Trophoblast cell (in vitro differentiated cells and primary cell): ENCODE data around the gene SHKBP1.
"Not testable (repeated sequence)": the region's sequence is repeated elsewhere in the genome, so short reads cannot be mapped to it uniquely, and the experiment has no call there.

Source experiments
- DNase-seq, 2 donors: peaks; one replicate each; pipeline ENCODE4 v3.0.0-alpha.2; 2016
- H2AFZ ChIP-seq: 2 replicates; pipeline ENCODE4 v1.6.1; 2013; ENCODE audit warnings: low read length, moderate library complexity, mild to moderate bottlenecking; ENCODE audit not compliant: insufficient read depth, poor library complexity
- H2AK5ac ChIP-seq: 2 replicates; pipeline ENCODE4 v1.6.1; 2013; ENCODE audit warnings: mild to moderate bottlenecking, low read length
- H2BK120ac ChIP-seq: 2 replicates; pipeline ENCODE4 v1.6.1; 2013; ENCODE audit warnings: low read length, mild to moderate bottlenecking, moderate library complexity; ENCODE audit not compliant: insufficient read depth, poor library complexity
- H2BK12ac ChIP-seq: 2 replicates; pipeline ENCODE4 v1.6.1; 2013; ENCODE audit warnings: mild to moderate bottlenecking, low read length, moderate library complexity
- H2BK5ac ChIP-seq: 2 replicates; pipeline ENCODE4 v1.6.1; 2013; ENCODE audit warnings: low read length, low read depth, moderate library complexity, mild to moderate bottlenecking; ENCODE audit not compliant: poor library complexity
- H3K14ac ChIP-seq: 2 replicates; pipeline ENCODE4 v1.6.1; 2013; ENCODE audit warnings: mild to moderate bottlenecking, low read length
- H3K18ac ChIP-seq: 2 replicates; pipeline ENCODE4 v1.6.1; 2013; ENCODE audit warnings: mild to moderate bottlenecking, low read length
- H3K23ac ChIP-seq: 2 replicates; pipeline ENCODE4 v1.6.1; 2013; ENCODE audit warnings: low read length
- H3K27ac ChIP-seq: 2 replicates; pipeline ENCODE4 v1.5.1; 2013; ENCODE audit warnings: low read depth, mild to moderate bottlenecking, inconsistent platforms, low read length, moderate library complexity
- H3K27me3 ChIP-seq: 2 replicates; pipeline ENCODE4 v1.6.1; 2013; ENCODE audit warnings: inconsistent platforms, mild to moderate bottlenecking, low read length, moderate library complexity; ENCODE audit not compliant: insufficient read depth
- H3K36me3 ChIP-seq, 2 experiments: 1 replicate in 1 of 2; 2 replicates in 1 of 2; pipeline ENCODE4 v1.6.1; 2013; ENCODE audit warnings: low read length in 2 of 2, mild to moderate bottlenecking in 2 of 2, moderate library complexity in 1 of 2; ENCODE audit not compliant: insufficient read depth in 2 of 2, control insufficient read depth in 1 of 2
- H3K4ac ChIP-seq: 2 replicates; pipeline ENCODE4 v1.6.1; 2013; ENCODE audit warnings: low read depth, mild to moderate bottlenecking, low read length, moderate library complexity
- H3K4me1 ChIP-seq, 2 experiments: 1 replicate in 1 of 2; 2 replicates in 1 of 2; pipeline ENCODE4 v1.6.1; 2013; ENCODE audit warnings: low read length in 2 of 2, mild to moderate bottlenecking in 2 of 2, moderate library complexity in 1 of 2; ENCODE audit not compliant: insufficient read depth in 2 of 2, control insufficient read depth in 1 of 2
- H3K4me2 ChIP-seq: 2 replicates; pipeline ENCODE4 v1.6.1; 2013; ENCODE audit warnings: inconsistent platforms, mild to moderate bottlenecking, low read length, moderate library complexity
- H3K4me3 ChIP-seq: 2 replicates; pipeline ENCODE4 v1.5.1; 2013; ENCODE audit warnings: mild to moderate bottlenecking, low read depth, low read length, inconsistent platforms
- H3K79me1 ChIP-seq: one replicate; pipeline ENCODE4 v1.6.1; 2013; ENCODE audit warnings: low read length
- H3K79me2 ChIP-seq: 2 replicates; pipeline ENCODE4 v1.6.1; 2013; ENCODE audit warnings: low read length, mild to moderate bottlenecking; ENCODE audit not compliant: control insufficient read depth, insufficient read depth, poor library complexity
- H3K9ac ChIP-seq: 2 replicates; pipeline ENCODE4 v1.6.1; 2013; ENCODE audit warnings: mild to moderate bottlenecking, low read length
- H3K9me3 ChIP-seq: 2 replicates; pipeline ENCODE4 v1.6.1; 2013; ENCODE audit warnings: low read depth, mild to moderate bottlenecking, control low read depth, inconsistent platforms, low read length; ENCODE audit not compliant: insufficient read depth
- H4K12ac ChIP-seq: 2 replicates; pipeline ENCODE4 v1.6.1; 2013; ENCODE audit warnings: low read depth, mild to moderate bottlenecking, low read length, moderate library complexity
- H4K8ac ChIP-seq: 2 replicates; pipeline ENCODE4 v1.6.1; 2013; ENCODE audit warnings: low read depth, mild to moderate bottlenecking, low read length, moderate library complexity
- H4K91ac ChIP-seq: one replicate; pipeline ENCODE4 v1.6.1; 2013; ENCODE audit warnings: low read depth, mild to moderate bottlenecking, low read length, moderate library complexity
- WGBS: extraction: QIAGEN DNeasy Blood & Tissue Kit; methylation state at CpG from one replicate; pipeline ENCODE4 v1.1.7; 2013; ENCODE audit warnings: missing lambda C conversion rate; ENCODE audit not compliant: insufficient read length, insufficient coverage; ENCODE audit errors: extremely low coverage; 5-methylcytosine and 5-hydroxymethylcytosine counted together

Gene SHKBP1

DNA sequence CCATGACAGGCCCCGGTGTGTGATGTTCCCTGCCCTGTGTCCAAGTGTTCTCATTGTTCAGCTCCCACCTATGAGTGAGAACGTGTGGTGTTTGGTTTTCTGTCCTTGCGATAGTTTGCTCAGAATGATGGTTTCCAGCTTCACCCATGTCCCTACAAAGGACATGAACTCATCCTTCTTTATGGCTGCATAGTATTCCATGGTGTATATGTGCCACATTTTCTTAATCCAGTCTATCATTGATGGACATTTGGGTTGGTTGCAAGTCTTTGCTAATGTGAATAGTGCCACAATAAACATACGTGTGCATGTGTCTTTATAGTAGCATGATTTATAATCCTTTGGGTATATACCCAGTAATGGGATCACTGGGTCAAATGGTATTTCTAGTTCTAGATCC is 29.5 kb upstream of the SHKBP1 start:
- not testable (repeated sequence) for H3K9me3 ChIP-seq, H3K4me2 ChIP-seq, H4K8ac ChIP-seq, H3K9ac ChIP-seq, H2BK12ac ChIP-seq, H3K4me3 ChIP-seq, H2BK120ac ChIP-seq, H3K14ac ChIP-seq, H3K27me3 ChIP-seq, DNase-seq, H2AFZ ChIP-seq, H2BK5ac ChIP-seq, H2AK5ac ChIP-seq, H3K4me1 ChIP-seq, H3K27ac ChIP-seq, H3K36me3 ChIP-seq, H3K4ac ChIP-seq, H3K18ac ChIP-seq, H3K79me2 ChIP-seq, H3K79me1 ChIP-seq, H4K91ac ChIP-seq, H3K23ac ChIP-seq, H4K12ac ChIP-seq
- WGBS, result no CpG with 5 or more reads among the region's 4 CpGs

DNA sequence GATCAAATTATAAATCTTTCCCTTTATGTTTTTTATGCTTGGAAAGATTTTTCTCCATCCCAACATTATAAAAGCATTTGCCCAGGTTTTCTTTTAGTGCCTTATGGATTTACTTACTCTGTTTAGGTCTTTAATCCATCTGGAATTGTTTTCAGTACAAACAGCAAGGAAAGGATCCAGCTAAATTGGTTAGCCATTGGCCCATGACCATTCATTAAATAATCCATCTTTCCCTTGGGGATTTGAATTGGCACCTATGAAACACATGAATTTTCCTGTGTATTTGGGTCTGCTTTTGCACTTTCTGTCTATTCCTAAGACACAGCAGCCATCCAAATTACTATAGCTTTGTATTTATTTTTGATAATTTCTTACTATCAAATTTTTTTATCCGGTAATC is 28.8 kb upstream of the SHKBP1 start:
- no CpG with 5 or more reads among the region's 1 CpG for WGBS
- Histone ChIP-seq H3K23ac (no peak overlapping the region), H4K8ac (no peak overlapping the region), H3K14ac (no peak overlapping the region), H3K4me1 (peaks cover 0 to 2% of the 10 kb centered on the region in 2 experiments), H4K12ac (no peak overlapping the region), H3K36me3 (no peaks in the 10 kb centered on the region), H2AK5ac (no peak overlapping the region), H2BK12ac (no peak overlapping the region), H3K4me3 (no peak overlapping the region), H3K9me3 (no peaks in the 10 kb centered on the region), H2BK5ac (no peak overlapping the region), H2AFZ (no peak overlapping the region), H2BK120ac (no peak overlapping the region), H3K27ac (no peak overlapping the region), H3K18ac (no peak overlapping the region), H3K27me3 (no peaks in the 10 kb centered on the region), H3K9ac (no peak overlapping the region), H4K91ac (no peak overlapping the region), H3K79me2 (no peaks in the 10 kb centered on the region), H3K4ac (no peak overlapping the region), H3K79me1 (no peaks in the 10 kb centered on the region), H3K4me2 (no peak overlapping the region)
- no peak for DNase-seq

DNA sequence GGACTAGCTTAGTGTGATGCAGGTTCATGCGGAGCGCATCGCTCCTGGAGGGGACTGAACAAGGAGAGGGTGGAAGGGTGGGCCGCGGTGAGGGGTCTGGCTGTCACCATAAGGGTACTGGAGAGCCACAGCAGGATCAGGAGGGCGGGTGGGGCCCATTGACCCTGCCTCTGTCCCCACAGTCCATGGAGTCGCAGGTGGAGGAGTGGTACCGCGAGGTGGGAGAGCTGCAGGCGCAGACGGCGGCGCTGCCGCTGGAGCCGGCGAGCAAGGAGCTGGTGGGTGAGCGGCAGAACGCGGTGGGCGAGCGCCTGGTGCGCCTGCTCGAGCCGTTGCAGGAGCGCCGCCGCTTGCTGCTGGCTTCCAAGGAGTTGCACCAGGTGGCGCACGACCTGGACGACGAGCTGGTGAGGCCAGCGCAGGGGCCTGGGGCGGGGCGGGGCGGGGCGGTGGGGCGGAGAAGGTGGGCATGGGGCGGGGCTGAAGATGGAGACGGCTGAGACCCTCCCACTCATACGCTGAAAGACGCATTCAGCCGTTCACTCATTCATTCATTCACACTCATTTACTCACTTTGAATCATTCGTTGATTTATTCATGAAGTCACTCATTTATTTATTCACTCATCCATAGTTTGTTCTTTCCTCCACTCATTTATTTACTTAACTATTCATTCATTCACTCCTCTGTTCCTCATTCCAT is 27.5 kb upstream of the SHKBP1 start:
- no peak overlapping the region for H3K4ac ChIP-seq
- no peak overlapping the region for H3K27ac ChIP-seq
- peaks cover under 1% of the 10 kb centered on the region for H3K27me3 ChIP-seq

GRCh38 chr19:40550951-40551350 is 25.7 kb upstream of the SHKBP1 start:
- no peak overlapping the region for H2BK120ac ChIP-seq
- H3K9me3 ChIP-seq, result peaks cover 1% of the 10 kb centered on the region
- no peak overlapping the region for H3K14ac ChIP-seq
- H3K18ac ChIP-seq, result no peak overlapping the region
- H2AFZ ChIP-seq, result no peak overlapping the region
- H3K27me3 ChIP-seq, result peaks cover 15% of the 10 kb centered on the region
- no peak overlapping the region for H3K9ac ChIP-seq
- no peaks in the 10 kb centered on the region for H3K79me2 ChIP-seq
- no peak overlapping the region for H2BK12ac ChIP-seq
- no CpG with 5 or more reads among the region's 4 CpGs for WGBS
- no peaks in the 10 kb centered on the region for H3K79me1 ChIP-seq
- no peak overlapping the region for H4K8ac ChIP-seq
- no peak overlapping the region for H3K4me3 ChIP-seq
- H3K4me2 ChIP-seq, result no peak overlapping the region
- no peak overlapping the region for H2BK5ac ChIP-seq
- H4K12ac ChIP-seq, result no peak overlapping the region
- H3K4me1 ChIP-seq, result peaks cover 0 to 2% of the 10 kb centered on the region in 2 experiments
- no peaks in the 10 kb centered on the region for H3K36me3 ChIP-seq
- no peak overlapping the region for H4K91ac ChIP-seq
- DNase-seq, result no peak
- no peak overlapping the region for H3K27ac ChIP-seq
- no peak overlapping the region for H3K23ac ChIP-seq
- no peak overlapping the region for H3K4ac ChIP-seq
- H2AK5ac ChIP-seq, result no peak overlapping the region

More for the DNA sequence above, 27.5 kb upstream of the SHKBP1 start:
- no peak overlapping the region for H4K12ac ChIP-seq
- no peak overlapping the region for H2BK5ac ChIP-seq
- H4K91ac ChIP-seq, result no peak overlapping the region
- H2BK12ac ChIP-seq, result no peak overlapping the region
- H3K79me2 ChIP-seq, result no peaks in the 10 kb centered on the region
- no peak overlapping the region for H3K4me3 ChIP-seq
- H2AFZ ChIP-seq, result peak overlapping the region; percentile 69
- H3K14ac ChIP-seq, result peak overlapping the region; percentile 45
- H3K9ac ChIP-seq, result no peak overlapping the region
- H3K18ac ChIP-seq, result no peak overlapping the region
- no peaks in the 10 kb centered on the region for H3K79me1 ChIP-seq
- no peak overlapping the region for H3K23ac ChIP-seq
- H4K8ac ChIP-seq, result no peak overlapping the region
- no peak overlapping the region for H2BK120ac ChIP-seq
- H3K36me3 ChIP-seq, result no peaks in the 10 kb centered on the region
- peak overlapping the region; percentile 36 for H3K4me2 ChIP-seq
- peak; percentile 56 to 66 for DNase-seq
- H2AK5ac ChIP-seq, result no peak overlapping the region
- WGBS, result no CpG with 5 or more reads among the region's 43 CpGs
- H3K9me3 ChIP-seq, result peaks cover 1% of the 10 kb centered on the region
- peaks cover 0 to 2% of the 10 kb centered on the region in 2 experiments for H3K4me1 ChIP-seq
